Thoracic aorta (tissue), 2 donors: ENCODE data around the gene ARFIP1. TPM values are rescaled to one million over a fixed set of nuclear protein-coding genes. Genes with fewer than 3 reads are reported as not detected.

Source experiments
- ATAC-seq: fragments of 150-250 bp; one replicate; pipeline ENCODE4 v1.8.0; 2017; ENCODE audit warnings: low read depth; ENCODE audit not compliant: insufficient number of reproducible peaks, low FRiP score
- DNase-seq: peaks from one replicate; pipeline ENCODE4 v3.0.0-alpha.2; 2020; ENCODE audit warnings: low spot score
- H3K27ac ChIP-seq, 2 donors: fragments of 200-600 bp; sonication (generic); 1 replicate in 1 of 2; 2 replicates in 1 of 2; pipeline ENCODE4 v1.5.1; 2016; ENCODE audit warnings: mild to moderate bottlenecking in 2 of 2, moderate library complexity in 2 of 2
- H3K27me3 ChIP-seq: fragments of 200-600 bp; sonication (generic); replicated peaks from 2 replicates; pipeline ENCODE4 v1.6.0; 2016; ENCODE audit warnings: mild to moderate bottlenecking; ENCODE audit not compliant: insufficient read depth
- H3K36me3 ChIP-seq: fragments of 200-600 bp; sonication (generic); one replicate; pipeline ENCODE4 v1.5.1; 2016
- H3K4me1 ChIP-seq, 2 donors: fragments of 200-600 bp; sonication (generic); 1 replicate in 1 of 2; 2 replicates in 1 of 2; pipeline versions ENCODE4 v1.5.1 to v1.6.0; 2016; ENCODE audit warnings: low read depth in 2 of 2, mild to moderate bottlenecking in 1 of 2; ENCODE audit not compliant: control insufficient read depth in 1 of 2
- H3K4me3 ChIP-seq: fragments of 200-600 bp; sonication (generic); 2 replicates; pipeline ENCODE4 v1.5.1; 2016; ENCODE audit warnings: mild to moderate bottlenecking
- H3K9me3 ChIP-seq: fragments of 200-600 bp; sonication (generic); 2 replicates; pipeline ENCODE4 v1.5.1; 2016
- total RNA-seq, 2 donors: library from RNA; depleted of rRNA; stranded (reverse); fragments of >200 nt; gene quantifications; one replicate each; pipeline versions ENCODE4 v1.1.0 to v1.2.3, GENCODE V29; 2016
- TF ChIP-seq, protein P1 (sequence below): fragments of 200-600 bp; sonication (generic); IDR thresholded peaks from one replicate; pipeline ENCODE4 v1.5.1; 2019; ENCODE audit warnings: antibody characterized with exemption

ARFIP1 gene
- total RNA-seq, 2 donors from 2014 or later = 24.0 to 39.0 TPM

DNA sequence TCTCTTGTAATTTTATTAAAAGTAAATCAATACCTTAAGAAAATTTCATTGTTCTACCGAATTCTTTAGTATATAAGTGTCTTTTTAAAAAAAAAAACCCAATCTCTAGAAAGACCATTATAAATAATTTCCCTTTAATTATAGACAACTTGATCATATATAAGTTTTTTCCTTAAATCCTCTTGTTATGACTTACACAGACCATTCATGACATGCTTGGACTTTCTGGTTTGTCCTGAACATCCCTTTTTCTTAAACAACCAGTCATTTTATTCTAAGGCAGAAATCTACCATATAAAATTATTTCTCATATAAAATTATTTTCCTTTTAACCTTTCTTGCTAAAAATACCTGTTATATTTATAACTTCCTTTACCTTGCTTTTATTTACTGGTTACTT lies 141.0 kb downstream of the ARFIP1 start:
- ATAC-seq = no peak
- peaks cover 3% of the 10 kb centered on the region for H3K9me3 ChIP-seq
- no peak for DNase-seq
- H3K4me1 ChIP-seq = no peaks in the 10 kb centered on the region
- H3K4me3 ChIP-seq = no peak overlapping the region
- H3K27ac ChIP-seq = no peak overlapping the region
- TF ChIP-seq, protein P1, sequence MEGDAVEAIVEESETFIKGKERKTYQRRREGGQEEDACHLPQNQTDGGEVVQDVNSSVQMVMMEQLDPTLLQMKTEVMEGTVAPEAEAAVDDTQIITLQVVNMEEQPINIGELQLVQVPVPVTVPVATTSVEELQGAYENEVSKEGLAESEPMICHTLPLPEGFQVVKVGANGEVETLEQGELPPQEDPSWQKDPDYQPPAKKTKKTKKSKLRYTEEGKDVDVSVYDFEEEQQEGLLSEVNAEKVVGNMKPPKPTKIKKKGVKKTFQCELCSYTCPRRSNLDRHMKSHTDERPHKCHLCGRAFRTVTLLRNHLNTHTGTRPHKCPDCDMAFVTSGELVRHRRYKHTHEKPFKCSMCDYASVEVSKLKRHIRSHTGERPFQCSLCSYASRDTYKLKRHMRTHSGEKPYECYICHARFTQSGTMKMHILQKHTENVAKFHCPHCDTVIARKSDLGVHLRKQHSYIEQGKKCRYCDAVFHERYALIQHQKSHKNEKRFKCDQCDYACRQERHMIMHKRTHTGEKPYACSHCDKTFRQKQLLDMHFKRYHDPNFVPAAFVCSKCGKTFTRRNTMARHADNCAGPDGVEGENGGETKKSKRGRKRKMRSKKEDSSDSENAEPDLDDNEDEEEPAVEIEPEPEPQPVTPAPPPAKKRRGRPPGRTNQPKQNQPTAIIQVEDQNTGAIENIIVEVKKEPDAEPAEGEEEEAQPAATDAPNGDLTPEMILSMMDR = no peak
- H3K27me3 ChIP-seq = no peaks in the 10 kb centered on the region
- no peaks in the 10 kb centered on the region for H3K36me3 ChIP-seq

DNA sequence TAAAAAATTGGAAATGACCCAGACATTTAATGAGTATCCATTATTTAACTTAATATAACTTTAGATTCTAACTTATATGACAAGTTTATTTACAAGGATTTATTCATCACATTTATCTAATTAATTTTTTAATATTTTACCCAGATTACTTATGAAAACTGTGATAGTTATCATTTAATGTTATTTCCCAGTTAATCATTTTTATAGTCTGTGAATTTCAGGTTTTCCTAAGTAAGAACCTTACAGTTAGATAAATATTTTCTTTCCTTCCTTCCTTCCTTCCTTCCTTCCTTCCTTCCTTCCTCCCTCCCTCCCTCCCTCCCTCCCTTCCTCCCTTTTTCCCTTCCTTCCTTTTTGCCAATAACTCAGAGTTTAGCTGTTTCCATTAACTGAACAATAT lies 141.5 kb downstream of the ARFIP1 start:
- TF ChIP-seq, protein P1 = no peak
- Histone ChIP-seq H3K9me3 (peaks cover 3% of the 10 kb centered on the region), H3K27ac (no peak overlapping the region), H3K4me3 (no peak overlapping the region), H3K4me1 (no peaks in the 10 kb centered on the region), H3K36me3 (no peaks in the 10 kb centered on the region), H3K27me3 (no peaks in the 10 kb centered on the region)
- DNase-seq = no peak
- ATAC-seq = no peak

DNA sequence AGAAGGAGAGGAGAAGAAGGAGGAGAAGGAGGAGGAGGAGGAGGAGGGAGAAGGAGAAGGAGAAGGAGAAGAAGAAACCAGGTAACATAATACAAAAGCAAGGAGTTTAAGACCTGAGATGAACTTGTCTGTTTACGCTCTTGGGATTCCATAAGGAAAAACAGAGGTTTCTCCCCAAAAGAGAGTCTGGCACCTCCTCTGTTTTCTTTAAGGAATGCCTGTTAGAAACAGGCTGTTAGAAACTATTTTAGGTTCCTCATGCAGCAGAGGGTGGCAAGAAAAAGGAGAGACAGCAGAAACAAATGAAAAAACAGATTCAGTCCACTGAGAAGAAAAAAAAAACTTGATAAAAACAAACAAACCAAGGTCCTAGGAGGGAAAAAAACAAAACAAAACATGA lies 146.1 kb downstream of the ARFIP1 start:
- Histone ChIP-seq H3K4me1 (no peaks in the 10 kb centered on the region), H3K4me3 (no peak overlapping the region), H3K27me3 (no peaks in the 10 kb centered on the region), H3K9me3 (no peaks in the 10 kb centered on the region), H3K36me3 (no peaks in the 10 kb centered on the region), H3K27ac (no peak overlapping the region)
- DNase-seq (no peak), ATAC-seq (no peak)
- TF ChIP-seq, protein P1 = no peak

DNA sequence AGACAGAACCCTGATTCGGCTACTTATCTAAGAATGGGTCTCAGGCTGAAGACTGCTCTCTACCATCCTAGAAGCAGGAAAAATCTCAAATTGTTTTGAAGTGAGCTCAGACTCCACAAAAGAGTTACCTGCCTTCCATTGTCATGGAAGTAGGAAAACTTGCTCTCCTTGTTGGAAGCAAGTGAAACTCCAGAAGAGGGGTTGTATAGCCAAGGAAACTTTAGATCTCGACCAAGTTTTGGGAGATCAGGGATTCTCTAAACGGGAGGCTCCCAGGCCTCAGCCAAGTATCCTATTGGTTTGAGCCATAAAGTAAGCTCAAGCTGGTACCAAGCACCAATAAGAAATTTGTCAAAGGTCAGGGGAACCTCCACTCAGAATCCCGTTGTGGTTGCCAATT lies 147.2 kb downstream of the ARFIP1 start:
- TF ChIP-seq, protein P1 = no peak
- Histone ChIP-seq H3K9me3 (no peaks in the 10 kb centered on the region), H3K36me3 (no peaks in the 10 kb centered on the region), H3K4me1 (no peaks in the 10 kb centered on the region), H3K27ac (no peak overlapping the region), H3K4me3 (no peak overlapping the region), H3K27me3 (no peaks in the 10 kb centered on the region)
- DNase-seq (no peak), ATAC-seq (no peak)

GRCh38 chr4:152927737-152928136 lies 148.0 kb downstream of the ARFIP1 start:
- H3K27me3 ChIP-seq = no peaks in the 10 kb centered on the region
- no peak for ATAC-seq
- H3K4me1 ChIP-seq = no peaks in the 10 kb centered on the region
- H3K27ac ChIP-seq = no peak overlapping the region
- TF ChIP-seq, protein P1 = no peak
- H3K9me3 ChIP-seq = no peaks in the 10 kb centered on the region
- no peak overlapping the region for H3K4me3 ChIP-seq
- H3K36me3 ChIP-seq = no peaks in the 10 kb centered on the region
- DNase-seq = no peak
